ENCODE data around the gene XPA. TPM values are rescaled to one million over a fixed set of nuclear protein-coding genes. Genes with fewer than 3 reads are reported as not detected.

The XPA gene
- total and polyA plus RNA-seq, 2 of the 13 experiments (the other 11 are each of a cell fraction or from before 2014, with no cell fraction given), result 2.3 to 15.2 TPM

- TF ChIP-seq LRRFIP1 (CRISPR knock-in tag; conservative IDR thresholded peaks at IDR 0.05) (no peak), ZNF225 (CRISPR knock-in tag; IDR thresholded peaks at IDR 0.05) (no peak), ZNF780A (CRISPR knock-in tag; IDR thresholded peaks at IDR 0.05) (no peak), ZNF883 (CRISPR knock-in tag; IDR thresholded peaks at IDR 0.05; ENCODE audit: not compliant biosample characterization) (no peak), ZSCAN31 (CRISPR knock-in tag; IDR thresholded peaks at IDR 0.05; ENCODE audit: low read depth) (no peak), MLX (CRISPR knock-in tag; IDR thresholded peaks at IDR 0.05) (no peak), FOXA1 (IDR thresholded peaks at IDR 0.05) (no peak), FOXA1 (CRISPR knock-in tag; IDR thresholded peaks at IDR 0.05) (peak; percentile 23; the same call in 1 of the 2 replicates), NFIB (CRISPR knock-in tag; IDR thresholded peaks at IDR 0.05; ENCODE audit: borderline replicate concordance) (no peak), ZUFSP (CRISPR knock-in tag; IDR thresholded peaks at IDR 0.05; ENCODE audit: borderline replicate concordance) (no peak), PHF20 (CRISPR knock-in tag; IDR thresholded peaks at IDR 0.05) (peak; percentile 91), ZBTB42 (CRISPR knock-in tag; IDR thresholded peaks at IDR 0.05) (no peak), ZNF512 (CRISPR knock-in tag; IDR thresholded peaks at IDR 0.05) (no peak), MTF2 (CRISPR knock-in tag; IDR thresholded peaks at IDR 0.05; ENCODE audit: borderline replicate concordance) (no peak; the same call in 1 of the 2 replicates), ZNF709 (CRISPR knock-in tag; IDR thresholded peaks at IDR 0.05) (peak; percentile 79), NR2F2 (IDR thresholded peaks at IDR 0.05; ENCODE audit: borderline replicate concordance, low read depth) (no peak), HOXA7 (CRISPR knock-in tag; IDR thresholded peaks at IDR 0.05) (no peak), YEATS2 (CRISPR knock-in tag; IDR thresholded peaks at IDR 0.05; ENCODE audit: borderline replicate concordance) (peak; percentile 83), ZNF768 (CRISPR knock-in tag; IDR thresholded peaks at IDR 0.05) (no peak), RBM22 (optimal IDR thresholded peaks at IDR 0.05; ENCODE audit: low read length) (no peak), ZFP90 (CRISPR knock-in tag; IDR thresholded peaks at IDR 0.05; ENCODE audit: borderline replicate concordance) (peak; percentile 44; the same call in 1 of the 2 replicates), ZNF598 (CRISPR knock-in tag; IDR thresholded peaks at IDR 0.05; ENCODE audit: borderline replicate concordance) (peak; percentile 61; the same call in 1 of the 2 replicates), ZBTB21 (CRISPR knock-in tag; IDR thresholded peaks at IDR 0.05) (peak; percentile 96)
These were observed 63.9 kb downstream of the XPA start, which contains the start of the genes NCBP1 and TSTD2 (continued) for GRCh38 chr9:97632985-97633858.

All from HepG2 (cell line).